Hematopoietic multipotent progenitor cell (in vitro differentiated cells): ENCODE data around the gene ERAS. TPM values are rescaled to one million over a fixed set of nuclear protein-coding genes. Genes with fewer than 3 reads are reported as not detected.

Experiments used
- DNase-seq, 3 donors: peaks; one replicate each; pipeline ENCODE4 v3.0.0-alpha.2; 2011 to 2015; ENCODE audit warnings: low read depth in 2 of 3, low spot score in 2 of 3
- total RNA-seq: library from RNA; depleted of rRNA; stranded (reverse); fragments of >200 nt; gene quantifications from one replicate; pipeline ENCODE4 v1.2.3, GENCODE V29; 2012

ERAS gene
- 0.27 TPM for total RNA-seq

GRCh38 chrX:48826135-48826875, at the start of gene ERAS:
ERAS (plus strand) TSS chrX:48826513; CDS start chrX:48829124, 2,611 bp downstream.
- DNase-seq: peak in 1 of 3 donors; percentile 21

GRCh38 chrX:48776818-48777439, 49.4 kb upstream of the ERAS start:
- DNase-seq: no peak

- DNase-seq: no peak
These were observed 46.9 kb upstream of the ERAS start for GRCh38 chrX:48779399-48779798.

- no peak for DNase-seq
These were observed 44.6 kb upstream of the ERAS start for GRCh38 chrX:48781705-48782104.

- DNase-seq: no peak
These were observed 44.1 kb upstream of the ERAS start for GRCh38 chrX:48782216-48782615.

GRCh38 chrX:48782795-48783194, 43.5 kb upstream of the ERAS start:
- DNase-seq: peak in 2 of 3 donors; percentile 51 to 64

GRCh38 chrX:48784726-48785125, 41.6 kb upstream of the ERAS start:
- no peak for DNase-seq

GRCh38 chrX:48785186-48785539, 41.1 kb upstream of the ERAS start:
- DNase-seq: no peak

GRCh38 chrX:48785540-48786214, 40.6 kb upstream of the ERAS start:
- peak in 1 of 3 donors; percentile 6 for DNase-seq

GRCh38 chrX:48786341-48786800, 39.9 kb upstream of the ERAS start, which contains the start of gene GATA1:
GATA1 (plus strand) TSS chrX:48786590; CDS start chrX:48791110, 4,520 bp downstream.
- DNase-seq: no peak

GRCh38 chrX:48786825-48787504, 39.3 kb upstream of the ERAS start:
- DNase-seq: no peak

- no peak for DNase-seq
These were observed 38.5 kb upstream of the ERAS start for GRCh38 chrX:48787505-48788443.

- DNase-seq: peak in 1 of 3 donors; percentile 44
These were observed 36.7 kb upstream of the ERAS start for GRCh38 chrX:48789366-48790220.

GRCh38 chrX:48790477-48790876, 35.8 kb upstream of the ERAS start:
- DNase-seq: no peak

- no peak for DNase-seq
These were observed 35.1 kb upstream of the ERAS start for GRCh38 chrX:48791063-48791820.

GRCh38 chrX:48792219-48792618, 34.1 kb upstream of the ERAS start:
- no peak for DNase-seq

- no peak for DNase-seq
These were observed 32.4 kb upstream of the ERAS start for GRCh38 chrX:48793935-48794334.

GRCh38 chrX:48794340-48794910, 31.9 kb upstream of the ERAS start:
- DNase-seq: peak in 1 of 3 donors; percentile 24
